Measurements from ENCODE around the gene CEP112. TPM values are rescaled to one million over a fixed set of nuclear protein-coding genes. Genes with fewer than 3 reads are reported as not detected.

Gene CEP112
- total and polyA plus RNA-seq, 9 of the 15 experiments (the other 6 are each of a cell fraction or from before 2014, with no cell fraction given), result 0.84 TPM; not detected in 8

DNA sequence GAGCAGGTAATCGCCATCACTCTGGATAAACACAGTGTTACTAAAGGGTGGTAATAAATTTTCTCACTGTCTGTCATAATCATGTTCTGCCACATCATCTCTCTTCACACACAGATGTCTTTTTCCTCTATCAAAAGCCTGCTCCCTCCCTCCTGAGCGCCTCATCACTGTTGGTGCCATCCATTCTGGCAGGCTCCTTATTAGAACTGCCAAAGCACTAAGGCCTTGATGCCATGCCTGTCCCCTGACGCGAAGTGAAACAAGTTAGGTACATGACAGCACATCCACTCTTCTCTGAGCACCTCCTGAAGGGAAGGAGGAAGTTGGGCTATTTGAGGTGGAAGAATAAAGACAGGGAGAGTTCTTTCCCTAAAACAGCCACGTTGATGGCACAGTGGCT lies 592.3 kb downstream of the CEP112 start:
- H2AFZ ChIP-seq (ENCODE audit: low read depth, low read length), result no peak overlapping the region
- no TSS peak for BruUV-seq (replicated peaks)
- CTCF ChIA-PET (ENCODE audit: low intra/inter-chr PET ratio), result no interaction called here
- POLR2A ChIA-PET, result no interaction called here
- ATAC-seq (no peak), FAIRE-seq (no peak), DNase-seq (ENCODE audit: extremely low read depth in 1 of 4, low spot score in 3 of 4) (no peak)
- H3K79me2 ChIP-seq (ENCODE audit: control insufficient read depth, insufficient read depth, low read length), result no peaks in the 10 kb centered on the region
- TF ChIP-seq, protein P1, sequence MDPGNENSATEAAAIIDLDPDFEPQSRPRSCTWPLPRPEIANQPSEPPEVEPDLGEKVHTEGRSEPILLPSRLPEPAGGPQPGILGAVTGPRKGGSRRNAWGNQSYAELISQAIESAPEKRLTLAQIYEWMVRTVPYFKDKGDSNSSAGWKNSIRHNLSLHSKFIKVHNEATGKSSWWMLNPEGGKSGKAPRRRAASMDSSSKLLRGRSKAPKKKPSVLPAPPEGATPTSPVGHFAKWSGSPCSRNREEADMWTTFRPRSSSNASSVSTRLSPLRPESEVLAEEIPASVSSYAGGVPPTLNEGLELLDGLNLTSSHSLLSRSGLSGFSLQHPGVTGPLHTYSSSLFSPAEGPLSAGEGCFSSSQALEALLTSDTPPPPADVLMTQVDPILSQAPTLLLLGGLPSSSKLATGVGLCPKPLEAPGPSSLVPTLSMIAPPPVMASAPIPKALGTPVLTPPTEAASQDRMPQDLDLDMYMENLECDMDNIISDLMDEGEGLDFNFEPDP (CRISPR knock-in tag; IDR thresholded peaks at IDR 0.05), result no peak
- TF ChIP-seq, protein P2, sequence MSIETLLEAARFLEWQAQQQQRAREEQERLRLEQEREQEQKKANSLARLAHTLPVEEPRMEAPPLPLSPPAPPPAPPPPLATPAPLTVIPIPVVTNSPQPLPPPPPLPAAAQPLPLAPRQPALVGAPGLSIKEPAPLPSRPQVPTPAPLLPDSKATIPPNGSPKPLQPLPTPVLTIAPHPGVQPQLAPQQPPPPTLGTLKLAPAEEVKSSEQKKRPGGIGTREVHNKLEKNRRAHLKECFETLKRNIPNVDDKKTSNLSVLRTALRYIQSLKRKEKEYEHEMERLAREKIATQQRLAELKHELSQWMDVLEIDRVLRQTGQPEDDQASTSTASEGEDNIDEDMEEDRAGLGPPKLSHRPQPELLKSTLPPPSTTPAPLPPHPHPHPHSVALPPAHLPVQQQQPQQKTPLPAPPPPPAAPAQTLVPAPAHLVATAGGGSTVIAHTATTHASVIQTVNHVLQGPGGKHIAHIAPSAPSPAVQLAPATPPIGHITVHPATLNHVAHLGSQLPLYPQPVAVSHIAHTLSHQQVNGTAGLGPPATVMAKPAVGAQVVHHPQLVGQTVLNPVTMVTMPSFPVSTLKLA (conservative IDR thresholded peaks at IDR 0.05), result no peak
- H3K9me1 ChIP-seq (ENCODE audit: control insufficient read depth, insufficient read depth, low read length), result no peaks in the 10 kb centered on the region
- H3K36me3 ChIP-seq (ENCODE audit: control insufficient read depth, insufficient read depth, low read length), result no peaks in the 10 kb centered on the region
- intact Hi-C loops (cut with micrococcal nuclease) (no loop called here), in situ Hi-C loops (cut with MboI) (no loop called here)
- H4K20me1 ChIP-seq (replicated peaks; ENCODE audit: control insufficient read depth, insufficient read depth, low read length), result no peaks in the 10 kb centered on the region
- no peak overlapping the region for H3K4me2 ChIP-seq (ENCODE audit: insufficient read depth, low read length)
- H3K4me3 ChIP-seq, result no peak overlapping the region
- 0% methylated on average over 5 of the region's 5 CpGs for WGBS (ENCODE audit: insufficient coverage, low coverage, missing lambda C conversion rate)
- peaks cover 6 to 17% of the 10 kb centered on the region in 2 experiments; a peak in 3 of 5 replicates for H3K27me3 ChIP-seq (ENCODE audit: control insufficient read depth in 2 of 2, insufficient read depth in 2 of 2, low read length in 2 of 2)
- H3K27ac ChIP-seq (ENCODE audit: extremely low read depth, low read depth, low read length), result no peak overlapping the region
- no peaks in the 10 kb centered on the region for H3K4me1 ChIP-seq (replicated peaks in 1 of 2; ENCODE audit: control insufficient read depth in 2 of 2, insufficient read depth in 2 of 2, low read length in 2 of 2)
- H3K9ac ChIP-seq (ENCODE audit: insufficient read depth in 1 of 2, low read depth in 2 of 2, low read length in 2 of 2), result no peak overlapping the region
- no peaks in the 10 kb centered on the region for H3K9me3 ChIP-seq (replicated peaks; ENCODE audit: control insufficient read depth, insufficient read depth, low read depth, low read length)

- 0% methylated on average over 1 of the region's 1 CpG for WGBS (ENCODE audit: insufficient coverage, low coverage, missing lambda C conversion rate)
- CTCF ChIA-PET (ENCODE audit: low intra/inter-chr PET ratio), result no interaction called here
- POLR2A ChIA-PET, result no interaction called here
- no peak for TF ChIP-seq TCF3 (CRISPR knock-in tag; IDR thresholded peaks at IDR 0.05)
- no peak for TF ChIP-seq EWSR1 (IDR thresholded peaks at IDR 0.05; ENCODE audit: borderline replicate concordance, low read depth, partially characterized antibody)
- no peak for TF ChIP-seq SP1 (CRISPR knock-in tag; IDR thresholded peaks at IDR 0.05)
- TF ChIP-seq ZNF12 (CRISPR knock-in tag; IDR thresholded peaks at IDR 0.05), result no peak
- no peak for TF ChIP-seq HDAC2 (IDR thresholded peaks at IDR 0.05)
- TF ChIP-seq AFF4 (CRISPR knock-in tag; IDR thresholded peaks at IDR 0.05), result no peak
- TF ChIP-seq ZBTB8A (IDR thresholded peaks at IDR 0.05; ENCODE audit: partially characterized antibody), result no peak
Observed at GRCh38 chr17:65598746-65599145, 593.2 kb downstream of the CEP112 start.

More at GRCh38 chr17:65598746-65599145, 593.2 kb downstream of the CEP112 start:
- Histone ChIP-seq H2AFZ (ENCODE audit: low read depth, low read length) (no peak overlapping the region), H3K79me2 (ENCODE audit: control insufficient read depth, insufficient read depth, low read length) (no peaks in the 10 kb centered on the region), H3K27me3 (ENCODE audit: control insufficient read depth in 2 of 2, insufficient read depth in 2 of 2, low read length in 2 of 2) (peaks cover 9 to 22% of the 10 kb centered on the region in 2 experiments; a peak in 4 of 5 replicates), H3K4me1 (replicated peaks in 1 of 2; ENCODE audit: control insufficient read depth in 2 of 2, insufficient read depth in 2 of 2, low read length in 2 of 2) (no peaks in the 10 kb centered on the region), H3K36me3 (ENCODE audit: control insufficient read depth, insufficient read depth, low read length) (no peaks in the 10 kb centered on the region), H3K27ac (ENCODE audit: extremely low read depth, low read depth, low read length) (no peak overlapping the region), H3K4me2 (ENCODE audit: insufficient read depth, low read length) (no peak overlapping the region), H3K9me1 (ENCODE audit: control insufficient read depth, insufficient read depth, low read length) (no peaks in the 10 kb centered on the region), H3K9me3 (replicated peaks; ENCODE audit: control insufficient read depth, insufficient read depth, low read depth, low read length) (no peaks in the 10 kb centered on the region), H3K9ac (ENCODE audit: insufficient read depth in 1 of 2, low read depth in 2 of 2, low read length in 2 of 2) (no peak overlapping the region), H4K20me1 (replicated peaks; ENCODE audit: control insufficient read depth, insufficient read depth, low read length) (no peaks in the 10 kb centered on the region), H3K4me3 (no peak overlapping the region)
- BruUV-seq (replicated peaks), result no TSS peak
- no peak for DNase-seq (ENCODE audit: extremely low read depth in 1 of 4, low spot score in 3 of 4)
- in situ Hi-C loops (cut with MboI) (no loop called here), intact Hi-C loops (cut with micrococcal nuclease) (no loop called here)
- ATAC-seq, result no peak
- no peak for FAIRE-seq
